SK-N-DZ (cell line): ENCODE results near the gene ARSJ.

ENCODE experiments used
- DNase-seq: peaks from one replicate; pipeline ENCODE4 v3.0.0-alpha.2; 2015; ENCODE audit warnings: low spot score

ARSJ gene

DNA sequence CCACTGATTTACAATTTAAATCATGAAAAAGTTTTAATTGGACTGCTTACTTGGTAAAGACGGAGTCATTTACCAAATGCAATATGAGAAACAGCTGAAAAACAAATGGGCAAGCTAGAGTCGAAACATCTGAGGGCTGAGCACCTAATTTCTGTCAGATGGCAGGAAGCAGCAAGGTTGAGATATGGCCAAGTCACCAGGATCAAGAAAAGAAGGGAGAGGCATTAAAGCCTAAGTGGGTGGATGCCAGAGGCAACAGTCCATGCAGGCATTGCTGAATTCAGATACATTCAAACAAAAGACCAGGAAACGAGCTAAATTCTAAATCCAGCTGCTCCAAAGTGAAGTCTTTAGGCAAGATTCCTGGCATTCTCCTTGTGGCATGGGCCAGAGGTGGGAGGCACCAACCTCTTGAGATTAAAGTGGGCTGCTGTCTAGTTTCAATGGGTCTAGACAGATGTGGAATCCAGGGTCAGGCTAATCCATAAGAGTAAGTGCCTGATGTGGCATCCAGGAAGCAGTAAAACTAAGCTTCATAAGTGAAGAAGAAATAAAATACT lies 8.0 kb upstream of the ARSJ start:
- DNase-seq: no peak

DNA sequence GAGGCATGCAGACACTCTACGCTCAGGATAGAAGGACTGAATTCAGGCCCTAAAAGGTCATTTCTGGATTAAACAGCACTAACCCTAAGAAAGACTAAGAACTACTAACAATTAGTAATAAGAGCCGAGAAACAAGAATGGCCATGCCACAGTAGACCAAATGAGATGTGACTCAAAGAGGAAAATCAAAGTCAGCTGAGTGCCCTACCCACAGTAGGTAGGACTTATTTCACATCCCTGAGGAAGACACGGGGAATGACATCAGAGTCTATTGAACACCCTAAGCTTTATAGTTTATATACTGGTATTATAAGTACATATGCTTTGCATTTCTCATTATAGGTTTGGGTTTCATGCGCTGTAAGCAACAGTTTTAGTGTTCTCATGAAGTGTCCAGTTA lies 2.7 kb upstream of the ARSJ start:
- DNase-seq: no peak

DNA sequence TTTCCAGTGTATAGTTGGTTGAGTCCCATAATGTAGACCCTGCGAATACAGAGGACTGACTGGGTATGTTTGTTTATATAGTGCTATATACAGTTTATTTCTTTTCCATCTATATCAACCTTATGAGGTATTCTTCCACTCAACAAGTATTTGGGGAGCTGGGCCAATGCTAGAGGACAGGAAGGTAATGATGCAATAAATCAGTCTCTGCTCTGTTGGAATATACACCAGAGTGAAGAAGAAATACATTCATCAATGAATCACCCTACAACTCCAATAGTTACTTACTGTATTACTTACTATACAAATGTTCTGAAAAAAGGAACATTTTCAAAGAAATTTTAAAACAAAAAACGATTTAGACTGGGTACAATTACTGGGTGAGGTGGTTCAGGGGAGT lies 2.1 kb upstream of the ARSJ start:
- no peak for DNase-seq

DNA sequence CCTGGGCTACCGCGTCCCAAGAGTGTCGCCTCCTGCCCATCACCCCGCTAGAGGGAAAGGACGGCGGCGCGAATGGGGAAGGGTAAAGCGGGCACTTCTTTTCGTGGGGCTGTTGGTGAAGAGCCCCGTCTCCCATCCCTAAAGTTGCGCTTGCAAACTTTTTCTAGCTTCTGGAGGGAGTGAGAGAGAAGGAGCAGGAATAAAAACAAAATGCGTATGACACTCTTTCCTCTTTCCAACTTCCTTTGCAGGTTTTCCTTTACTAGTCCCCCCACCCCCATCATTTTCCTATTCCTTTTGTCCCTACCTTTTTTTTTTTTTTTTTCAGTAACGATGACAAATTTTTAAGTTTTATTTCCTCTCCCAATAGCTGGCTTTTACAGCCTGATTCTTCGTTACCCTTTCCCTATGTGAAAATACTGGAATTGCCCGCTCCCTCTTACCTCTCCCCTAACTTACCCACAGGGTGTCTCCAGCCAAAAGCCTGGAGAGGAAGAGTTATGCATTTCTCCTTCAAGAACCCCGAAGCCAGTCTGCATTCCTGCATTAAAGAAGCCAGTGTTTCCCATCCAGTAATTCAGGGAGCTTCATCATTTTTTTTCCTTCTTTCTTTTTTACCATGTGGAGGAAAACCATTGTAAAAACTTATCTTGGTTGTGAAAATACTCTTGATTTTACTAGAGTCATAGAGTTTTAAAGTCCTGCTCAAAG lies 613 bp upstream of the ARSJ start:
- no peak for DNase-seq

DNA sequence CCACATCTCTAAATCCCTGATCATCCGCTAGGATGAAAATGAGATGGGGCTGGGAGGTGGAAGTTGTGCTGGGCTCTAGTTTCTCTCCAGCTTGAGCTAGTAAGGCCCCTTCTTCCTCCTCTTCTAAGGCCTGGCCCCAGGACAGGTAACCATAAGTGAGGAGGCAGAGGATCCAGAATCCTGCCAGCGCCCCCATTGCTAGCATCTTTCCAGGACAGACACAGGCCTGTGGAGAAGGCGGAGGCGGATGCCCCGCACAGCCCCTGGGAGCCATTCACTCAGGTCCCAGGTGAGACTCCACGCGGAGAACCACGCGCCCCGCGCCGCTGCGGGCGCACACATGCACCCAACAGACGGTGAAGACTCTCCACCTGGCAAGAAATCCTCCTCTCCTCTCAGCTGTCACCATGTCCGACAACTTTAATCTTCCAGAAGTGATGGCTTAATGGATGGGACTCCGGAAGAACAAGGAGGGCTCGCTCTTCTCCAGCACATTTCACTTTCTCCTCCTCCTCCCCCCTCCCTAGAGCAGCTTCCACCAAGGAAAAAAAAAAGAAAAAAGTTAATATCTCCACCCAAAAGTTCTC lies 793 bp downstream of the ARSJ start:
- DNase-seq: no peak

DNA sequence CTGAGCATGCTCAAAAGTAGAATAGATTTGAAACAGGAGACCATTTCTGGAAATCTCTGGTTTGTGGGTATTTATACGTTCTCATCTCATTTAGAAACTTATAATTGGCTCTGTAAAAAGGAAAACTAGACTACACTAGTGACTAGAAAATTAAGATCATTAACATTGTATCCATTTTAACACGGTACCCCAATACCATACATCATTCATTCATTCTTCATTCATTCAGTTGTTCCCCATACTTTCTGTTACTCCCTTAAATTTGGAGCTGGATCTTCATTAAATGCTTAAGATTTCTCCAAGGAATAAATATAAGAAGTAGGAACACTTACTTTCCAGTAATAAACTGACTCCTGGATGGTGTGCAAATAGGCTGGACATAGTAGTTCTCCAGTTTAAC lies 1.3 kb downstream of the ARSJ start:
- DNase-seq: no peak

DNA sequence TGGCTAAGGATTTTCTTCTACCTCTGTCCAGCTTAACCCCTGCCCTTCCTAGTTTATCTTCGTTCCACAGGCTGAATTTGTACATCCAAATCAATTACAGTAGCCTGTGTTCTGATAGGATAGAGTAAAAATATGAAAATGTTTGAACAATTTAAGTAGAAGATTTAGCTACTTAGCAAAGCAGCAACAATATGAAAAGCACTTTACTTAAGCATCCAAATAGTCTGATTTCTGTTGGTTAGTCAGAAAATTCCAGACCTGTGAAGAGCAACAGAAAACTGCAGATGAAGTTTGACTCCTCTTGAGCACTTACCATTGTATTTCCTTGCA lies 2.0 kb downstream of the ARSJ start:
- no peak for DNase-seq

DNA sequence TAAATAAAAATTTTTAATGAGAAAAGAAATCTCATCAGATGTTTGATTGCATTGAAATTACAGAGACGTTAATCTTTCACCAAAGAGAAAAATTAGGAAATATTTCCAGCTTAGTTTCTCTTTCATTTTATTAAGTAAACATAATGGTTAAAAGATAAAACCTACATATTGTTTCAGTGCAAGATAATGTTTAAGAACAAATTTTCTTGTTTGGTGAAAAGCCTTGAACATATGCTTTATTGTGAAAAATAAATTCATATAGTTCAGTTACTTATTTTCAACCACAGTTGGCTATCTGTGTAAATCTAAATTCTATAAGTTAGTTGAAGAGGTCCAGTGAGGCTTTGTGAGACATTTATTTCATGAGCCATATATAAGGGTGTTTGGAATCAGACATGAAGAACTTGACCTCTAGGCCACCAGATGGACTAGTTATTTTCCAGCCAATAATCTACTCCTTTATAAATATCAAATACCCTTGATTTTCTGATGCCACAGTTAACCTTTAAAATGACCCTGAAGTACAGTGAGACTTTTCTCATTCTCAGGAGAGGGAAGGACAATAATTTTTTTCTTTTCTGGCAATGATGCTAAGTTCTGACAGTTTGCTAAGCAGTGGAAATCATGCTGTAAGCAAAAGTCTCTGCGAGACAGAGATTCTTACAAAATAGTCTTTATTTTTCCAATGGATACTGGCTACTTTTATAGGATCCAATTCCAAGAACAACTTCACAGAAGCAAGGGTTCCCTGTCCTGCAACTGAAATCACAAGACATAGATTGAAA lies 2.5 kb downstream of the ARSJ start:
- no peak for DNase-seq

DNA sequence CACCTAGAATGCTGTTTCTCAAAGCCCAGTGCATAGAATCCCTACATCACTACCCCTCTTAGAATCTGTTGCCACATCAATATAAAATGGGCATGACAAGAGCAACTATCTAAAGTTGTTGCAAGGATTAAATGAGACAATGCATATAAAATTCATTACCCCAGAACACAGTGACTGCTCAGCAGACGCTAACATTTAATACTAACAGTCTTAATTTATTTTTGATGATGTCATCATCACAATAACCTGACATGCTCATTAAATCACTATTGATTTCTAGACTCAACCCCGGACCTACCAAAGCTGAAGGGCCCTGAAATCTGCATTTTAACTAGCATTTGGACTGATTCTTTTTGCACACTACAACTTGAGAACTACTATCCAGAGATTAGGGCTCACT lies 3.9 kb downstream of the ARSJ start:
- no peak for DNase-seq

DNA sequence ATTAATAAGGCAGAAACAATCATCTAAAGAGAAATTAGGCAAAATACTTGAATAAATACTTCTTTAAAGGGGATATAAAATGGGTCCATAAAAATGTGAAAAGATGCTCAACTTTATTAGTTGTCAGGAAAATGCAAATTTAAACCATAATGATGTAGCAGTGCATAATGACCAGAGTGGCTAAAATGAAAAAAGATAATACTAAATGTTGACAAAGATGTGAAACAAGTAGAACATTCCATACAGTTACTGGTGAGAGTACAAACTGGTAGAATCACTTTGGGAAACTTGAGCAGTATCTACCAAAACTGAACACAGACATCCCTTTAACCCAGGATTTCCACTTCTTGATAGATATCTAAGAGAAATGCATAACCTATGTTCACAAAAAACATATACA lies 5.0 kb downstream of the ARSJ start:
- no peak for DNase-seq

DNA sequence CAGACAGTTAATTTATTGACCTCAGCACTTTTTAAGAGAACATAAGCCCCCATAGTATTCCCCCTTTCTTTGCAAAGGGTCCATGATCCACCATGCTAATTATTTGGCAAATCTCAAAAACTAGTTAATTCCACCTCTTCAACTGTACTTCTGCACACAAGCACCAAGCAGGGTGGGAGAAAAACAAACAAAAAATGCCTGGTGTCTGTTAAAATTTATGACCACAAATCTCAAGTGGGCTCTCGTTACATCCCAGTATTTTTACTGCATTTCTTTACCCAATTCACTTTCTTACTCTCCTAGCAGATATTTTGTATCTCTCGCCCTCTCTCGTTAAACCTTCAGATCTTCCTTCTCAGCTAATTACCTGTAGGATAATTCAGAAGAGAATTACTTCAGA lies 6.1 kb downstream of the ARSJ start:
- DNase-seq: no peak

DNA sequence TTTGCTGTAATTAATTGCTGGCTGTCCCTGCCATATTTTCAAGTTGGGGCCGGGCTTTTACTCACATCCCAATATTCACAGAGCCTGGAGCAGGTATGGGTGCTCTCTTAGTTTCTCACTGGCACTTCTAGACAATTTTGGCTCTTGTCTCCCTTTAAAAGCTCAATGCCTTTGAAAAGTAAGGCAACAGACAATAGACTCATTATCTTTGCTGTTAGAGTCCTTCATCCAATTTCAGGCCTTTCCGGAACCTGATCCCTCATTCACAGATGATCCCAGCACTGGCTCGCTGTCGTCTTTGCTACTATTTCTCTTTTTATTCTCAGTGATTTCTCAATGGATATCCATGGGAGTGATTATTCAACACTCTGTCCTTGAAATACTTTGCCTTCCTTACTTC lies 6.7 kb downstream of the ARSJ start:
- DNase-seq: no peak

DNA sequence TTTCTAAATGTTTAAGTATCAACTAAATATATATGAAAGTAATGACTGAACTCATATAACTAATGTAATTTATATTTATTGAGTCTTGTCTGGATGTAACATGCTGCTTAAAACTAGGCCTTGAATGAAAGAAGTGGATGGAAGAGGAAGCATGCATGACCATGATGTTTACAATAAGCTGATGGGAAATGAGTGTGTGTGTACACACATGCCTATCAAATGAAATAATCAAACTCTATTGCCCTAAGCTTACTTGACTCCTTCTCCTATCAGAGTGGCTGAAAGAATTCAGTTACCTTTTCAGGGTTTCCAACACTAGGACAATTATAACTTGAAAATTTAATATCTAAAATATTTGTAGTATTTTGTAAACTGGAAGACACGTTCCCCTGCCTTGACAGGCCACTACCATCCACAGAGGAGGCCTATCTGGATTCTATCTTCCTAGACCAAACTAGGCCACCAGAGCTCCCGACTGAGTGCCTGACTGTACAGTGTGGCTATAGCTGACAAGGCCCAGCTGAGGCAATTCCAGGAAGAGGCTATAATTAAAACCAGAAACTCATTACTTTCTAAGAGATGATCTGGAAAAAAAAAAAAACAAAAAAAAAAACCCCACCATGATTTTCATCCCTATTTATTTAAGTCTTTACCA lies 7.6 kb downstream of the ARSJ start:
- no peak for DNase-seq

DNA sequence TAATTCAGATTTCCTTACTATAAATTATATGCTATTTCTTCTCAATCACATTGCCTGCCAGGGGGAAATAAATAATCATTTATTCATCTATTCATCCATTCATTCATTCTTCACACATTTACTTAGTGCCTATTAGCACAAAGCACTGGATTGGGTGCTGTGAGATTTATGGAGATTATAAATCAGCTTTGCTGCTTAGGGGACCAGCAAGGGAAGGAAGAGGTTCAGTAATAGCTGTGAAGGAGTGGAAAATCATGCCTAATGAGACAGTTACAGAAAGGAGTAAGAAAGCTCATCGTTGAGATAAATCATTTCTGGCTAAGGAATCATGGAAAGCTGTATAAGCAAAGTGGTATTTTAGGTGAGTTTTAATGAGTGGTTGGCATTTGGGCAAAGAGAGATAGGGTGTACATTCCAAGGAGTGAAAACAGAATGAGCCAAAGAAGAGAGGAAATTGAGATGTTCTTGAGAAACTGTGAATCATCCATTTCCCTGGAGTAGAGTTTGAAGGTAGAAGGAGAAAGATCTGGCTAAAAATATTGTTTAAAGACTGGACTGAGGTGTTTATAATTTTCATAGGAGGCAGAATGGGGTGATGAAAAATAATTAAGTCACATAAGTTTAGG lies 9.6 kb downstream of the ARSJ start:
- DNase-seq: no peak

DNA sequence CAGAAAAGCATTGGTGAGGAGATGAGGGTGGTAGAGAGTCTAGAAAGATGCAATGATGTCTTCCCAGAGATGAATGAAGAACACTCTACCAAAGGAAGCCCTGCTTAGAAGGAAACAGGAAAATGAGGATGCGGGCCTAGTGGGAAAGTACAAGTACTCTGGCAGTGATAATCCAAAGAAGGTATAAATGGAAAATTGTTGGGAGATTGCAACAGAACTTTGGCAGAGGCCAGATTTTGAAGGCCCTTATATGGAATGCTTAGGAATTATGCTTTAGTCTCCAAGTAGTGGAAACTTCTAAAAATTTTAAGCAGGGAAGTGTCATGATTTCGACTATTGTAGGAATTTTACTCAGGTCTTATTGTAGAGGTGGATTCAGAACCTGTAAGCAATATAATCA lies 11.0 kb downstream of the ARSJ start:
- no peak for DNase-seq

DNA sequence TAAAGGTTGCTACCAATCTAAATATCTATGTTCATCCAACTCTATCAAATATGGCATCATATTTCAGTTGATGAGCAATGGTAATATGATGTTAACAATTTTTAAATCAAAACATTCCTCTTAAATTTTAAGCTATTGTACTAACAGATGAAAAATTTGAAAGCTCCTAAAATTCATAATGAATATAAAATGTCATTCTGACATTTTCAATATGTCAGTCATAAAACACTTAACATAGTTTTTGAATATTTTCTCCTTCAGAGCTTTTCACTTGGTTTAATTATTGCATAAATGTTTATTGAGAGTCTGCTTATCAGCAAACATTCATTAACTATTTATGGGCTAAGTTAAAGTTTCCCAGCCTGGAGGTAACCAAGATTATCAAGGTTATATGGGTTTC lies 11.8 kb downstream of the ARSJ start:
- no peak for DNase-seq

DNA sequence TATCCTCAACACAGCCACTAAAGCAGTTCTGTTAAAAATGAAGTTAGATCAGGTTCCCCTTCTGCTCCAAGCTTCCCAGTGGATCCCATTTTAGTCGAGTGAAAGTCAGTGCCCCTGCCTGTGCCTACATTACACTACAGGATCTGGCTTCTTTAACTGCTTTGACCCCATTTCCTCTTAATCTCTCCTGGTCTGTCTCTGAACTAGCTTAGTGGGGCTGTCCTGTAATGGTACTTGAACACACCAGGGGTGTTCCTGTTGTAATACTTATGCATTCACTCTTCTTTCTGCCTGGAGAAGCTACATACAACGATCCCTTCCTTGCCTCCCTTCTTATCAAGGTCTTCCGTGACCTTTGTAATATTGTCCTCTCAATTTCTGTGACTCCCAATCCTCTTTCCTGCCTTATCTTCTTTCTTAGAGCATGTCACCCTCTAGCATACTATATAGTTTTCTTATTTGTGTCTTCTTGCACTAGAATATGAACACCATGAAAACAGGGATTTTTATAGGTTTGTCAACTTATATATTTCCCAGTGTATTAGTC lies 16.7 kb downstream of the ARSJ start:
- no peak for DNase-seq

DNA sequence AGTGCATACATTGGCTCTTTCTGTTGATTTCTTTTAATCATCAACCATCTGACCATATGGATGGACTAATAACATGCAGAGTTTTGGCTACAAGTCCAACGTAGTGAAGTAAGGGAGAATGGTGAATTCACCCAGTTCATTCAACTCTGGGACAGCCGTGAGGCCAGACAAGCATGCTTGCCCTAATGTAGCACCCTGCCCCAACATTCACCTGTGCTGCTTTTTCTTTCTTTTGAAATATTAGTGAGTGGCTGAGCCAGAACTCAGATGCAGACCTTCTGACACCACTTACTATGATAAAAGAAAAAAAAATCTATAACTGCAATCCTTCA lies 17.5 kb downstream of the ARSJ start:
- DNase-seq: no peak

DNA sequence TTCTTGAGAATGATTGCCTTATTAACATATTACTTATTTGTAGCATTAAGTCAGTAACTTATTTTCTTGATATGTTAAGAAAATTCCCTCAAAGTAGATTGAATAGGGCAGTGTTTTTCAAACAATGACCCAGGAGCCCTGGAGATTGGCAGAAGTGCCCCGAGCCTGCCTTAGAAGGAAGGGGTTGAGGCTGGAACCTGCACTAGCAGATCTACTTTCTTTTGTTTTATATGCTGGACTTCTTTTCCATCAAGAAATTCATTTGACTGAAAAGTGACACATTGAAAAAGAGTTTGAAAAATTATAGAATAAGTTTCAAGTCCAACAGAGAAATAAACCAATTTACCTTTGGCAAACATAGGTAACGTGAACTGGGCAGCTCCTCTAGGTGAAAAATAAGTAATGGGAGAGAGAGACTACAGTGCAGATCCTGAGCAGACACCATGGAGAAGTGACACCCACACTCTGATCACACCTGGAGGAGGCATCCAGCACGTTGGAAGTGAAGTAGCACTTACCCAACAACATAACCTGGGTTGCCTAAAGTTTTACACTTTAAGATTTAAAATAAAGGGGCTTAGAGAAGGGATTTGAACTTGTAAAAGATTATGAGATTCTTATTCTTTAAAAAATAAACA lies 18.6 kb downstream of the ARSJ start:
- no peak for DNase-seq

DNA sequence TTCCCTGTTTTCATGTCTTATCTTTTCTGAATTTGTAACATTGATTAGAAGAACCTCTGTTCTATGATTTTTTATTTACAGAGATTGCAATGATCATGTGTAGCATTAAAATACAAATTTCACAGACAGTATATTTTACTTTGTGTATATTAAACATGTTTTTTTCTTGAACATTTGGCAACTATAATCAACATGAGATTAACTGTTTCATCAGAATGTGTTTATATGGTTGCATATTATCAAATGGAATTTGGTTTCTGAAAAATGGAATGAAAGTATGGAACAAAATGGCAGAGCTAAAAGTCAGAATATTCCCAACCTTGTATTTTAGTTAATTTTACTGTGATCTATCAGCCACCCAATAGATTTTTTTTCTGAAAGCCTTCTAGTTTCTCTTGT lies 19.9 kb downstream of the ARSJ start:
- no peak for DNase-seq
